Left hindlimb (tissue), 1 donor: ENCODE results near the gene MEGF11.

Source experiments
- DNase-seq: peaks from one replicate; pipeline ENCODE4 v3.0.0-alpha.2; 2018

MEGF11 gene

GRCh38 chr15:65960586-65960985, 293.0 kb downstream of the MEGF11 start:
- DNase-seq, result no peak

DNA sequence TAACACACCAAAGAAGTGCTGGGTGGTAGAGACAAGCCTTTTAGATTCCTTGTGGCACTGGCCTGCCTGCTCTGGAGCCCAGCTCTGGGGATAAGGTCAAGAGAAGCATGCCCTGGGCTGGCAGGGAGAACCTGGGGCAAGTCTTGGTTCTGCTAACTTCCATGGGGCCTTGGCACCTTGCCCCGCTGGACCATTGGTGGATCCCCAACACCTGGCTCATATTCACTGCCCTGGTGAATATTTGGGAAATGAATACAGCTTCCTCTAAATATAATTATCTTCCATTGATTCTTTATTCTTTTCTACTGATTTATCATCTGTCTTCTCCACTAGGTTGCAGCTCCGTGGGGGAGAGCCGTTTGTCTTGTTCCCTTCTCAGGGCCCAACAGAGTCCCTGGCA, 294.7 kb downstream of the MEGF11 start:
- DNase-seq, result no peak

DNA sequence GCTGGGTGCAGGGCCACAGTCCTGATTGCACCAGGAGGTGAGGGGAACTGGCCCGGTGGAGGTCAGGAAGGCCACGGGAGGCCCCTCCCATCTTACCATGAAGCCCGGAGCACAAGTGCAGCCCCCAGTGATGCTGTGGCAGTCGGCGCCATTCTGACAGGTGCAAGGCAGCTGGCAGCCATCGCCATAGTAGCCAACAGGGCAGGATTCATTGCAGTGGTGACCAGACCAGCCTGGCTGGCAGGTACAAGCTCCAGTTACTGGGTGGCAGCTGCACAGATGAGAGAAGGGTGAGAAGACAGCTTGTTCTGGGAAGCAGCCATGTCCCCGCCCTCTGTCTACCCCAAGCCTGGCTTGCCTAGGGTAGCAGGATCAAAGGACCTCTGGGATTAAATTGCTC, 296.1 kb downstream of the MEGF11 start:
- no peak for DNase-seq

- DNase-seq, result no peak
Measured at GRCh38 chr15:65956899-65957298, 296.7 kb downstream of the MEGF11 start.

DNA sequence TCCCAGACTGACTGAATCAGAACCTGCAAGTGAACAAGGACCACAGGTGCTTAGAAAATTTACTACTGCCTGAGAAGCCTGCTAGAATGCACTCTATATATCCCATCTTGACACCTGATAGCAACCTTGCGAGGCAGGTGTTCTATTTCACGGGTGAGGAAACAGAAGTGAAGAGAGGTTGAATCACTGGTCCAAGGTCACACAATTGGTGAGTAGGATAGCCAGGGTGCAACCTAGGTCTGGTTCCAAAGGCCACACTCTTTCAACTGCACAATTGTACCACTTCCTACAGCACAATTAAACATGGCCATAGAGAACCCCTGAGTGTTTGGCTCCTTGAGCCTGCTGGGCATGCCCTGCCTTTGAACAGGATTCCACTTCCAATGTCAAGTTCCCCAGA, 297.2 kb downstream of the MEGF11 start:
- no peak for DNase-seq

- DNase-seq, result no peak
Measured at GRCh38 chr15:65954289-65954741, 299.2 kb downstream of the MEGF11 start.

- DNase-seq, result no peak
Measured at GRCh38 chr15:65953622-65954021, 299.9 kb downstream of the MEGF11 start.

DNA sequence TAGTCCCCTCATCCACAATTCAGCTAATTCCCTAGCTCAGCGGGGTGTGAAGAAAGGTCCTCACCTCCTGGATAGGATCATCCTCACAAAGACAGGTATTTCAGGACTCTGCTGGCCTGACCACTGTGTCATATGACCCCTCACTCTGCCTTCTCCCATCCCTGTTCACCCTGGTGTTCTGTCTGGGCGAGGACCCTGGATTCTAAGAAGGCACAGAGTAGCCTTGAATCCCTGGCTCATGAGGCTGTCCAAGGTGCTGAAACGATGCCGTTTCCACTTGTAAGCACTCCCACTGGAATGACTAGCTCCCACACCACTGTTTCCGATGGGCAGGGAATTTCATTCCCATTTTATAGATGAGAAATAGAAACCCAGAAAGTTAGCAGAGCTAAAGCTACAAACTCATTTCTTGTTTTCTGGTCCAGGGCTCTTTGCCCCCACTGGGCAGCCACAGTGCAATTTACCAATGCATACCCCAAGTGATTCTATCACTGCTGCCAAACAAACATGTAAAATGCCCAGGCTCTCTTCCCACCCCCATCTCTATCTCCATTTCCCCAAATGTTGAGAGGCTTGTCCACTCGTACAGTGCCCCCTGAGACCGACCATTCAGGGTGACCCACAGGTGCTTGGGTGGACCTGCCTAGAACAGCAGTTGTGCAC, 301.0 kb downstream of the MEGF11 start:
- peak; percentile 62 for DNase-seq

DNA sequence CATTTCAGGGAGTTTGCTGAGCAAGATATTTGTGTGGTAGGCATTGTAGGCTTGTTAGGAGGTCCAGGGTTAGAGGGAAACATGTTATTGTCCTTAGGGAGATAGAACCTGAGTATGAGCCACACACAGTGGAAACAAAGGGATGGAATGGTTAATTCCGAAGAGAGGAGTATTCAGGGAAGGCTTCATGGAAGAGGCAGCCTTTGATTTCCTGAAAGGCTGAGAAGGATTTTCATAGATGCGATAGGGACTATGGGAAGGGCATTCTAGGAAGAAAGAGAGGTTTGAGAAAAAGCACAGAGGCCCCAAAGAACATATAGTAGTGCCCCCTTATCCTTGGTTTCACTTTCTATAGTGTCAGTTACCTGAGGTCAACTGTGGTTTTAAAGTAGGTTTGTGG, 302.5 kb downstream of the MEGF11 start:
- no peak for DNase-seq

DNA sequence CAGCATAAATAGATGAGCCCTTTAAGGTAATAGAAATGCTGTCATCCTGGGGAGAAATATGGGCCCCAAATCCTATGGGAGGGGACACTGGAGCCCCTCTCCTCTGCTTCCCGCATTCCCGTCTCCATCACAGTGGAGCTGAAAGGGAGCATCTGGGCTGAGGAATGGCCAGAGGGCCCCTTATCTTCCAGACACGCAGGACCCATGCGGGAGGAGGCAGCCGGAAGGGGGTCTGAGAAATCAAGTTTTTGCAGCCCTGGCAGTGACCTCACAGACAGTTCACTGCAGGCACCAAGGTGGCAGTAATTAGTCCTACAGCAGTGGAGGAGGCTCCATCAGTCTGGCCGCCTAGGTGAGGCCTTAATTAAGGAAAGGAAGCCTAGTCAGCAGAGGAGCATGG, 304.1 kb downstream of the MEGF11 start:
- no peak for DNase-seq

DNA sequence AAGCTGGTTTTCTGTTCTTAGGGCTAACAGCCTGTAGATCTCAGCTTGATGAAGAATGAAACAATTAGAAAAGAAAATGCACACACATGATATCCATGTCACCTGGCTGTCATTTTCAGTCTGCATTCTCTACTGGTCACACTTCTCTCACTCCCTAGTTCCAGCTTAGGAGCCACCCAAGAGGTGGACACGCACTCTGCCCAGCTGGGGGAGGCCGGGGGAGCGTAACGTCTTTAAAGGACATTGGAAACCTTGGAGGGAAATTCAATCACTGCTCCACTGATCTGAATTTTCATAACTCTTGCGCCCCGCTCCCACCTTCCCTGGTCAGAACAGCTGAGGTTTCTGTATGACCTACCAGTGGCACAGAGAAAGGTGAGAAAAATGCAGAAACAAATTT, 304.5 kb downstream of the MEGF11 start:
- no peak for DNase-seq

GRCh38 chr15:65948383-65948782, 305.2 kb downstream of the MEGF11 start:
- DNase-seq, result no peak

- DNase-seq, result no peak
Measured at GRCh38 chr15:65947041-65947440, 306.5 kb downstream of the MEGF11 start.

DNA sequence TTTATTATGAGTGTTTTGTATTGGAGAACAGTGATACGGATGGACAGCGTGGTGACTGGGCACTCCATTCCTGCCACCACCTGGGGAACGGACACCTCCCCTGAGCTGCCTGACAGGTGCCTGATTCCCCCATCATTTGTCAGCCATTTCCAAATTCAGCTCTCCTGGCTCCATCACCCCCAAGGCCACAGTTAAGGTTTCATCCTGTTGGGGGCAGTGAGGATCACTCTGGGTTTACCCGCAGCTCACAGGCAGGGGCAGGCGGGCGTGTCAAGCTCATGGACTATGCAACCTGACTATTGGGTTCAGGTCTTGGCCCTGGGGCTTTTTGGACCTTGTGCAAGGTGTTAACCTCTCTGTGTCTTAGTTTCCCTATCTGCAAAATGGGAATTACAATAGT, 307.9 kb downstream of the MEGF11 start:
- DNase-seq, result no peak

DNA sequence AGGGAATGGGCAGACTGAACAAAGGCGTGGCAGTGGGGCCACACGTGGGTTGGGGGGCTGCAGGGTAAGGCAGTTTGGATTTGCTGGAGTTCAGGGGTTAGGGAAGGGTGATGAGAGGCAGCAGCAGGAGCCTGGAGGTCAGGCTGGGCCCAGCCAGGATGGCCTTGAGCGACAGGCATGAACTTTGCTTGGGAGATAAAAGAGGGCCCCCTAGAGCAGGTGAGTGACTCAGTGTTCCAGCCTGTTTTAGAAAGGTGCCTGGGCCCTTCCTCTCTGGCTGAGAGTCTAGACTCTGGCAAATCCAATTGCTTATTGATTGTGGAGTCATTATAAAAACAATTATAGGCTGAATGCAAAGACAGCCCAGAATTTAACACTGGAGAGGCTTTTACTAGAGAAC, 309.1 kb downstream of the MEGF11 start:
- DNase-seq, result no peak

- DNase-seq, result no peak
Measured at GRCh38 chr15:65942436-65942835, 311.1 kb downstream of the MEGF11 start.

DNA sequence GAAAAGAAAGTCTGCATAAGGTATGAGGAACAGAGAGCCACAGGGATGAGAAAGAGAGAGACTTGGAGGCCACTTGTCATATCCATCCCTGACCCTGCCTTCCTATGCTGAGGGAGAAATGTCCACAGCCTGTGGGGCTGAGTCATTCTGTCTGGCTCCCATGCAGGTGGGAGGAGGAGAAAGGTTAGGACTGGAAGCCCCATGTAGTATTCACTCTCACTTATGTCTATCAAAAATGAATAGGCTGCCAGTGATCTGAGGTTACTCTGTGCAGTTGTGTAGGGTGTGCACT, 313.0 kb downstream of the MEGF11 start:
- no peak for DNase-seq

GRCh38 chr15:65939901-65940617, 313.5 kb downstream of the MEGF11 start:
- no peak for DNase-seq

DNA sequence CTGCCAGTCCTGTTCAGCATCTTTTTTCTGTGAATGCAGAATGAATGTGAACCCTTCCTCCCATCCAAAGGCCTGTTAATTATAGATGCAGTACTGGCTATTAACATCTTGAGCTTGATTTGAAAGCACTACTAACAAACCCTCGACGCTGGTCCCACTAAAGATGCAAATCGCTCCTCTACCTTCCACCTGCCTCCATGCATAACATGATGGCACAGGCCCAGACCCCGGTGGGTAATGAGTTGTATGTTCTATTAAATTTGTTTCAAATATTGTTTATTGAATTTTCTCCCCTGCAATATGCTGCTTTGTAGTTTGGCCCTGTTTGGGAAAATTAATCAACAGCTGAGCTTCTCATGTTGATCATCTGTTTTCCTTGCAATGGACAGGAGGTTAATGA, 314.9 kb downstream of the MEGF11 start:
- DNase-seq, result no peak

DNA sequence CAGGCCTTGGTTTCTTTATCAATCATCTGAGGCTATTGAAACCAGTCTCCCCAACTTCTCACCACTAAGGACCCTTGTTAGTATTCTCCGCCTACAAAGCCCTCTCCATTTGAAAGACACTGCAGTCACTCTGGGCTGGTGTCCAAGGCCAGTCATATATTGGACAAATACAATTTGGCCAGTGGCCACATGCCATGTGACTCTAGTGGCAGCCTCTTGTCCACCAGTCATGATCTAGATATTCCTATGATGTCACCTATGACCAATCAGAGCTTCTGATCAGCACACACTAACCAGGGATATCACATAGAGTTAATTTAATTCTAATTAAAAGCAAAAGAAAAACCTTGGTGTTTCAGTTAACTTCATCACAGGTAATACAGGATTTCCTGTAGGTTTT, 316.1 kb downstream of the MEGF11 start:
- no peak for DNase-seq

- DNase-seq, result no peak
Measured at GRCh38 chr15:65937054-65937453, 316.5 kb downstream of the MEGF11 start.

DNA sequence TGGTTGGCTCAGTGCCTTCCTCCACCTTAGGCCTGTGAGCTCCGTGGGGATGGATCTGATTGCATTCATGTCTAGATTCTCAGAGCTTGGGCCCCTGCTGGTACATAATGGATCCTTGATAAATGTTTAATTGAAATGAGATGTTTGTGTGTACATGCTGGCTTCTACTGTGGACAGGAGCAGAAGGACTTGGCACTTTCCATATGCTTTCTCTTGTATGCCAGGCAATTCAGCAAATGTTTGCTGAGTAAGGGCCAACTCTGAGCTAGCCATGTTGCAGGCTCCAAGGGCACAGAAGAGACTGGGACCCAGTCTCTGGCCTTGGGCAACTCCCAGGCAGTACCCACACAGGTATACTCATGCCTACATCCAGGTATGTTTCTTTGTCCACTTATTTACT, 317.3 kb downstream of the MEGF11 start:
- DNase-seq, result no peak

GRCh38 chr15:65935391-65935790, 318.2 kb downstream of the MEGF11 start:
- no peak for DNase-seq

- no peak for DNase-seq
Measured at GRCh38 chr15:65931221-65931620, 322.3 kb downstream of the MEGF11 start.

DNA sequence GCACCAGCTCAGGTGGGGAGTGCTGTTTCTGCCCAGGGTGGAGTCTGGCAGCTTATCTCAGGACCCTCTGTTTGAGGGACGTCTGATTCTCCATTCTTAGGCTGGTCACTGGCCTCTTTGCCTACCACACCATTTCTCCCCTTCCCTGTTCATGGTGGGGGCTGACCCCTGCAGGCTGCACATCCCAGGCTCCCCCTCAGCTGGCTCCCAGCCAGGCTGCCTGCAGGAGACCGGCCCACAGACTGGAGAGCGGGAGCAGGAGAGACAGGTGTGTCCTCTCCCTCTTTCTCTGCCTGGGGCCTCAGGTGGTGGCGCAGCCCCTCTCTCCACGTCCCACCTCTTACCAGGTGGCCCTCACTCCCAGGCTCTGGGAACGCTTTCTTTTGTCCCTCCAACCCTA, 323.4 kb downstream of the MEGF11 start:
- no peak for DNase-seq
